Stimulated activated CD4-positive, alpha-beta T cell treated with anti-CD3 and anti-CD28 coated beads, Interleukin-2, amount 100 ng/mL, for 24 hours (primary cell): ENCODE measurements around the gene FOXD1.
"Not testable (repeated sequence)": the region's sequence is repeated elsewhere in the genome, so short reads cannot be mapped to it uniquely, and the experiment has no call there.

ENCODE experiments used
- DNase-seq, 2 donors: peaks; one replicate each; pipeline ENCODE4 v3.0.0-alpha.2; 2020

The FOXD1 gene

DNA sequence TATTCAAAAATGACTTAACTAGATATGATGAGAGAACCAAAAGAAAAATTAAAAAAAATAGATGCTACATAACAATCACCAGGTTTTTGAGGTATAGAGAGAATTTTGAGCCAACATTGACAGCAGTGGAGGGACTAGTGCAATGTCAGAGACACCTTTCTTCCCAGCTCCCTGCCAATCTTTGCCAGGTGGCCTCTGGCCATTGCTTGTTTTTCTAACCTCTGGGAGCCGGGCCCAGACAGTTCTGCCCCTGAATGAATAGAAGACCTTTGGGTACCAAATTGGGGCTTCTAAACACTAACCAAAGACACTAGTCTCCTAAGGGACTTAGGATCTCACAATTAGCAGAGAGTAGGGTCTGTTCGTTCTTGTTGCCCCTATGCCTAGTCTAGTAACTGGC lies 33.4 kb downstream of the FOXD1 start:
- no peak for DNase-seq

DNA sequence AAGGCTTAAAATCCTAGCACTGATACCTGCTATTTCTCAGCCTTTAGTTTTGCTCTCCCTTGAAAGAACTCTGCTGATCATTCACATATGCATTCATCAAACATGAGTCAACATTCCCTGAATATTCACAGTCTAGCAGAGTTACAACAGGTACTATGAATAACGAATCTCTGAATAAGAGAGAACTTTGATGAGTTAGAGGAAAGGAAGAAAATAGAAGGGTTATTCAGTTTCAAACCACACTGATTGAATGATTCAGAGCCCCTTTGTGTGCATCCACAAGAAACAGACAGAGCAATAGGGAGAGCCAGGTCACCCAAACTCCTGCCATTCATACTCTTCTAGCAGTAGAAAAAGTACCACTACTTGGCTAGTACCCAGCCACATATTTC lies 36.0 kb downstream of the FOXD1 start:
- no peak for DNase-seq

DNA sequence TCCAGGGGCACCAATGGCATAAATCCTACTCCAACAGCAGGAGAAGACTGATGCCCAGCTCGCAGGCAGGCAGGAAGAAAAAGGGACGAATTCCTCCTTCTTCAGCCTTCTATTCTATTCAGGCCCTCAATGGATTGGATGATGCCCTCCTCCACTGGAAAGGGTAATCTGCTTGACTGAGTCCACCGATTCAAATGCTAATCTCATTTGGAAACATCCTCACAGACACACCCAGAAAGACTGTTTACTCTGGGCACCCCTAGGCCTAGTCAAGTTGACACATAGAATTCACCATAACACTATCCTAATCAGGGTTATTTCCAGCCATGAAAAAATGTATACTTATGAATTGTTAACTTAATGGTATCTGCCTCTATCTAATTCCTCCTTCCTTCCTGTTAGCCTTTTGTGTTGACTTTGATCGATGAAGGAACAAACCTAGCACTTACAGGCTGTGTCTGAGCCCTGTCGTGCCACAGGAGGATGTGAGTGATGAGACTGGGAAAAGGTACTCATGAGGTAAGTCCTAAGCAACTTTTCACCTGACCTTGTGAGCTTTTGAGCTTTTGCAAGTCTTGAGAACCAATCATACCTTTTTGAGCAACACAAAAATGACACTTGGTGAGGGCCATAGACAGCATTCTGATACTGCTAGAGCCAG lies 36.5 kb downstream of the FOXD1 start:
- DNase-seq: no peak

DNA sequence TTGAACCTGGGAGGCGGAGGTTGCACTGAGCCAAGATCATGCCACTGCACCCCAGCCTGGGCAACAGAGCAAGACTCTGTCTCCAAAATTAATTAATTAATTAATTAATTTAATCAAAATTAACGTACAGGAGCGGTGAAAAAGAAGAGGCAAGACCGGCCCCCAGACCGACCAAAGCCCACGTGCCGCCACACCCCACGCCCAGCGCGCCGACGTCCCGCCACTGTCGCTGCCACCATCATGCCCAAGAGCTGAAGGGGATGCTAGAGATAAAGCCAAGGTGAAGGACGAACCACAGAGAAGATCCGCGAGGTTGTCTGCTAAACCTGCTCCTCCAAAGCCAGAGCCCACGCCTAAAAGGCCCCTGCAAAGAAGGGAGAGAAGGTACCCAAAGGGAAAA lies 38.6 kb downstream of the FOXD1 start:
- not testable (repeated sequence) for DNase-seq

DNA sequence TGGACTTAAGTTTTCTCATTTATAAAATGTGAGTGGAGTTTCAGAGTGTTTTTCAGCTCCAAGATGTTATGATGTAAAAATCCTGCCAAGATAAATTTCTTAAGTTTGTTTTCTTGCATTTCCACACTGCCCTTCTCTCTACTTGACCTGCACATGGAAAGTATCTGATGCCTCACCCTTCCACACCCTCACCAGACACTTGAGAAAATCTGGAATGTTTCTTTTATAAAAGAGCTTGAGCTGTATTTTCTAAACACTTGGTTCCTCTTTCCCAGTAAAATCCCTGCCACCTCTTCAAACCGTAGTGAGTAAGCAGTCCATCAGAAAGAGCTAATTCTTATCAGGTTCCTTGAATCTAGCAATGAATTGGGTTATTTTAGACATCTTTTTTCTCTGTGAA lies 42.9 kb downstream of the FOXD1 start:
- no peak for DNase-seq

DNA sequence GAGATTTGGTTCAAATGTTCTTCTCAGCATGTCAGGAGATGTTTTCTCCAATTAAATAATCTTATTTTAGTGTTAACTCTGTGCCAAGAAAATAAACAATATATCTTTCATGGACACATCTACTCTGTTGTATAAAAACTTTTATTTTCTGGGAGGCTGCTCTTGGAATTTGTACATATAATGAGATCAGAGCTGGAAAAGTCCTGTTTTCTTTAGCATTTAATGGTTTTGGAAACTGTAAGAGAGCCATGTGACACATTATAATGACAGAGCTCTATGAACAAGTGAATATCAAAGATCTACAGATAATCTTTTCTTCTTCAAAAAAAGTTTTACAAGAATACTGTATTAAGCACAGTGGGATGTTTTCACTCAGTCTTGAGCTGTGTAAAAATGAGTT lies 48.8 kb downstream of the FOXD1 start:
- no peak for DNase-seq
